Neuronal stem cell (in vitro differentiated cells): ENCODE data around the gene RAMP2.
"Not testable (repeated sequence)": the region's sequence is repeated elsewhere in the genome, so short reads cannot be mapped to it uniquely, and the experiment has no call there.

Source experiments
- DNase-seq: peaks from one replicate; pipeline ENCODE4 v3.0.0-alpha.2; 2013; ENCODE audit warnings: low spot score
- H2AFZ ChIP-seq: one replicate; pipeline ENCODE4 v1.6.1; 2013; ENCODE audit warnings: mild to moderate bottlenecking, low read length, inconsistent platforms
- H2AK5ac ChIP-seq: 2 replicates; pipeline ENCODE4 v1.6.1; 2013; ENCODE audit warnings: low read depth, mild to moderate bottlenecking, inconsistent platforms, low read length, moderate library complexity, mixed read lengths
- H2BK120ac ChIP-seq: 2 replicates; pipeline ENCODE4 v1.6.1; 2013; ENCODE audit warnings: low read depth, mild to moderate bottlenecking, inconsistent platforms, low read length, moderate library complexity, mixed read lengths
- H2BK12ac ChIP-seq: one replicate; pipeline ENCODE4 v1.6.1; 2013; ENCODE audit warnings: low read length, inconsistent platforms
- H2BK15ac ChIP-seq: 2 replicates; pipeline ENCODE4 v1.6.1; 2013; ENCODE audit warnings: mild to moderate bottlenecking, low read length, inconsistent platforms, mixed read lengths
- H2BK5ac ChIP-seq: one replicate; pipeline ENCODE4 v1.6.1; 2013; ENCODE audit warnings: inconsistent platforms, mild to moderate bottlenecking, low read length, moderate library complexity
- H3K14ac ChIP-seq: one replicate; pipeline ENCODE4 v1.6.1; 2013; ENCODE audit warnings: low read length, inconsistent platforms
- H3K18ac ChIP-seq: 2 replicates; pipeline ENCODE4 v1.6.1; 2013; ENCODE audit warnings: low read length, inconsistent platforms
- H3K23ac ChIP-seq: 2 replicates; pipeline ENCODE4 v1.6.1; 2013; ENCODE audit warnings: low read depth, mild to moderate bottlenecking, mixed read lengths, low read length, inconsistent platforms; ENCODE audit not compliant: poor library complexity
- H3K27ac ChIP-seq: replicated peaks from 3 replicates; pipeline ENCODE4 v1.5.1; 2013; ENCODE audit warnings: low read length, inconsistent platforms
- H3K27me3 ChIP-seq, 3 experiments: 2 replicates each; pipeline ENCODE4 v1.6.1; 2013; ENCODE audit warnings: low read length in 3 of 3, mild to moderate bottlenecking in 2 of 3, inconsistent platforms in 1 of 3, low read depth in 1 of 3, mixed read lengths in 1 of 3, moderate library complexity in 1 of 3; ENCODE audit not compliant: control insufficient read depth in 3 of 3, insufficient read depth in 3 of 3
- H3K36me3 ChIP-seq, 2 donors: replicated peaks in 1 of 2; 2 replicates each; pipeline ENCODE4 v1.6.1; 2013; ENCODE audit warnings: low read length in 2 of 2; ENCODE audit not compliant: control insufficient read depth in 2 of 2, insufficient read depth in 2 of 2
- H3K4ac ChIP-seq: 2 replicates; pipeline ENCODE4 v1.6.1; 2013; ENCODE audit warnings: inconsistent platforms, mild to moderate bottlenecking, low read length, moderate library complexity
- H3K4me1 ChIP-seq, 2 donors: 1 replicate in 1 of 2; 2 replicates in 1 of 2; pipeline ENCODE4 v1.6.1; 2013; ENCODE audit warnings: low read length in 2 of 2, low read depth in 1 of 2; ENCODE audit not compliant: control insufficient read depth in 2 of 2, insufficient read depth in 1 of 2
- H3K4me2 ChIP-seq: one replicate; pipeline ENCODE4 v1.6.1; 2013; ENCODE audit warnings: mild to moderate bottlenecking, low read length, inconsistent platforms; ENCODE audit not compliant: insufficient read depth, poor library complexity, severe bottlenecking
- H3K4me3 ChIP-seq, 2 donors: 2 replicates each; pipeline ENCODE4 v1.5.1; 2013; ENCODE audit warnings: low read length in 2 of 2, mild to moderate bottlenecking in 2 of 2, inconsistent platforms in 1 of 2, moderate library complexity in 1 of 2
- H3K79me1 ChIP-seq: one replicate; pipeline ENCODE4 v1.6.1; 2013; ENCODE audit warnings: low read depth, mild to moderate bottlenecking, inconsistent platforms, low read length, moderate library complexity
- H3K9ac ChIP-seq: one replicate; pipeline ENCODE4 v1.6.1; 2013; ENCODE audit warnings: mild to moderate bottlenecking, low read depth, low read length, inconsistent platforms; ENCODE audit not compliant: poor library complexity
- H3K9me3 ChIP-seq, 2 donors: replicated peaks in 1 of 2; 2 replicates each; pipeline versions ENCODE3 to v1.6.1; 2013; ENCODE audit warnings: low read length in 2 of 2, mild to moderate bottlenecking in 2 of 2, inconsistent platforms in 1 of 2, low read depth in 1 of 2, mixed read lengths in 1 of 2, moderate library complexity in 1 of 2; ENCODE audit not compliant: control insufficient read depth in 2 of 2, insufficient read depth in 1 of 2
- H4K8ac ChIP-seq: one replicate; pipeline ENCODE4 v1.6.1; 2013; ENCODE audit warnings: low read depth, mild to moderate bottlenecking, inconsistent platforms, low read length, moderate library complexity
- H4K91ac ChIP-seq: one replicate; pipeline ENCODE4 v1.6.1; 2013; ENCODE audit warnings: low read length, low read depth, mild to moderate bottlenecking, inconsistent platforms; ENCODE audit not compliant: poor library complexity
- WGBS, 2 donors: extraction: QIAGEN DNeasy Blood & Tissue Kit; methylation state at CpG; one replicate each; pipeline ENCODE4 v1.1.7; 2013; ENCODE audit warnings: missing lambda C conversion rate in 2 of 2, mixed read lengths in 1 of 2; ENCODE audit not compliant: insufficient read length in 2 of 2, insufficient replicate concordance in 1 of 2; ENCODE audit errors: extremely low coverage in 2 of 2; 5-methylcytosine and 5-hydroxymethylcytosine counted together

Gene RAMP2

DNA sequence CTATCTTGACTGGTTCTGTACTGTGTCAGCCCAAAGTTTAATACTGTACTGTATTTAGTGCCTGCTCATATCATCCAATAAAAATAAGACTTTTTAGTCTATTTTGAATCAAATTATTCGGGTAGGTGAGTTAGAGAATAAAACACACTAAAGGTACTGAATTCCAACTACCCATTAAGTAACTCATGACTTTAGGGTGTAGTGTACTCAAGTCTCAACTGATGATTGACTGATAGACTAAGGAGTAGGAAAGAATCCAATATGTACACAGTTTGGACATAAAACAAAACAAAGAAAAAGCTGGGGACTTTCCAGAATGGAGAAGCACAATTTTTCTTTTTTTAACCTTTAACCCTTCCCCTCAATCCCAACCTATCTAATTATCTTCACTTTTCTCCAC lies 20.3 kb upstream of the RAMP2 start:
- Histone ChIP-seq H2AK5ac (no peak overlapping the region), H3K27me3 (peaks cover 0 to under 1% (median 0%) of the 10 kb centered on the region in 3 experiments), H3K4me1 (peaks cover 0 to 3% of the 10 kb centered on the region in 2 donors), H3K36me3 (no peaks in the 10 kb centered on the region), H3K4me2 (no peak overlapping the region), H2BK12ac (no peak overlapping the region), H4K91ac (no peak overlapping the region), H4K8ac (no peak overlapping the region), H2BK120ac (no peak overlapping the region), H3K18ac (no peak overlapping the region), H2BK15ac (no peak overlapping the region), H3K27ac (no peak overlapping the region), H3K79me1 (peaks cover 2% of the 10 kb centered on the region), H3K9ac (no peak overlapping the region), H3K4ac (no peak overlapping the region), H3K23ac (no peak overlapping the region), H2AFZ (no peak overlapping the region), H3K9me3 (peaks cover 2 to 3% of the 10 kb centered on the region in 2 donors), H2BK5ac (no peak overlapping the region), H3K4me3 (no peak overlapping the region), H3K14ac (no peak overlapping the region)
- no CpG with 5 or more reads among the region's 1 CpG for WGBS, 2 donors
- no peak for DNase-seq

DNA sequence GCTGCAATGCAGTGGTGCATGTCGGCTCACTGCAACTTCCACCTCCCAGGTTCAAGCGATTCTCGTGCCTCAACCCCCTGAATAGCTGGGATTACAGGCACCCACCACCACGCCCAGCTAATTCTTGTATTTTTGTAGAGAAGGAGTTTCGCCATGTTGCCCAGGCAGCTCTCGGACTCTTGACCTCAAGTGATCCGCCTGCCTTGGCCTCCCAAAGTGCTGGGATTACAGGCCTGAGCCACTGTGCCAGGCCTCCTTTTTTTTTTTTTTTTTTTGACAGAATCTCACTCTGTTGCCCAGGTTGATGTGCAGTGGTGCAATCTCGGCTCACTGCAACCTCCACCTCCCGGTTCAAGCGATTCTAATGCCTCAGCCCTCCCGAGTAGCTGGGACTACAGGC lies 18.1 kb upstream of the RAMP2 start:
- not testable (repeated sequence) for H3K27me3 ChIP-seq, H3K9ac ChIP-seq, H3K36me3 ChIP-seq, DNase-seq, H3K18ac ChIP-seq, H3K14ac ChIP-seq, H4K8ac ChIP-seq, H3K79me1 ChIP-seq, H3K4ac ChIP-seq, H4K91ac ChIP-seq, H3K27ac ChIP-seq, H2AFZ ChIP-seq, H3K4me1 ChIP-seq, H2AK5ac ChIP-seq, H2BK120ac ChIP-seq, H3K4me2 ChIP-seq, H2BK5ac ChIP-seq, H2BK12ac ChIP-seq, H3K23ac ChIP-seq, H3K9me3 ChIP-seq, H2BK15ac ChIP-seq, H3K4me3 ChIP-seq
- WGBS, 2 donors: no CpG with 5 or more reads among the region's 11 CpGs

DNA sequence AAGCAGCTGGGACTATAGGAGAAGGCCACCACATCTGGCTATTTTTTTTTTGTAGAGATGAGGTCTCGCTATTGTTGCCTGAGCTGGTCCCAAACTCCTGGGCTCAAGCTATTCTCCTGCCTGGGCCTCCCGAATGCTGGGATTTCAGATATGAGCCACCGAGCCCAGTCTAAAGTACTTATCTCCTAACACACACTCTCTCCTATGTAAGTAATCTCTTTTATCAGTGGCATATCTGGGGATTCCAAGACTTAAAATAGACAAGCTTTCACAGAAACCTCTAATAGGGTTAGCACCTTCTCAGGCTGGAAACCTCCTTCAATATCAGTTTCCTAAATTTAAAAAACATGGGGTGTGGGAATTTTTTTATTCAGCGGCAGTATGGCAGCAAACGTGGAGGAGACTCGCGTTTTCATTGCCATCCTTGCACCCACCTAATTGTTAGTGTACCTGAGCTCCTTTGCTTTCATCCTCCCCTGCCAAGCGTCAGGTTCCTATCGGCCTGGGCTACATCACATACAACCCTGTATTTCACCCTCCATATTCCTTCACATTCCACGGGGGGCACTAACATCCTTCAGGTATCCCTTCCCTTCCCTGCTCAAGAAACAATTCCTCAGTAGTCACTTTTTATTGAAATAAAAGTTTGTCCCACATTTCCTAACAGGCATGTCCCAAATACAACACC lies 17.3 kb upstream of the RAMP2 start:
- H3K18ac ChIP-seq: no peak overlapping the region
- H3K36me3 ChIP-seq: no peaks in the 10 kb centered on the region
- H2BK15ac ChIP-seq: no peak overlapping the region
- H3K27ac ChIP-seq: peak overlapping the region; percentile 89
- peak overlapping the region; percentile 55 for H2BK5ac ChIP-seq
- H3K4me3 ChIP-seq: peak overlapping the region; percentile 72 to 89
- peaks cover 0 to 3% (median 0%) of the 10 kb centered on the region in 3 experiments for H3K27me3 ChIP-seq
- WGBS, 2 donors: no CpG with 5 or more reads among the region's 10 CpGs
- H3K79me1 ChIP-seq: peaks cover 2% of the 10 kb centered on the region
- H2AK5ac ChIP-seq: no peak overlapping the region
- no peak overlapping the region for H3K23ac ChIP-seq
- H3K14ac ChIP-seq: no peak overlapping the region
- H2AFZ ChIP-seq: peak overlapping the region; percentile 94
- no peak overlapping the region for H4K91ac ChIP-seq
- H2BK120ac ChIP-seq: no peak overlapping the region
- peaks cover 2 to 3% of the 10 kb centered on the region in 2 donors for H3K9me3 ChIP-seq
- peak overlapping the region; percentile 38 for H3K4me2 ChIP-seq
- H4K8ac ChIP-seq: no peak overlapping the region
- H2BK12ac ChIP-seq: no peak overlapping the region
- H3K9ac ChIP-seq: peak overlapping the region; percentile 46
- no peak for DNase-seq
- H3K4ac ChIP-seq: no peak overlapping the region
- peaks cover 2 to 3% of the 10 kb centered on the region in 2 donors for H3K4me1 ChIP-seq

DNA sequence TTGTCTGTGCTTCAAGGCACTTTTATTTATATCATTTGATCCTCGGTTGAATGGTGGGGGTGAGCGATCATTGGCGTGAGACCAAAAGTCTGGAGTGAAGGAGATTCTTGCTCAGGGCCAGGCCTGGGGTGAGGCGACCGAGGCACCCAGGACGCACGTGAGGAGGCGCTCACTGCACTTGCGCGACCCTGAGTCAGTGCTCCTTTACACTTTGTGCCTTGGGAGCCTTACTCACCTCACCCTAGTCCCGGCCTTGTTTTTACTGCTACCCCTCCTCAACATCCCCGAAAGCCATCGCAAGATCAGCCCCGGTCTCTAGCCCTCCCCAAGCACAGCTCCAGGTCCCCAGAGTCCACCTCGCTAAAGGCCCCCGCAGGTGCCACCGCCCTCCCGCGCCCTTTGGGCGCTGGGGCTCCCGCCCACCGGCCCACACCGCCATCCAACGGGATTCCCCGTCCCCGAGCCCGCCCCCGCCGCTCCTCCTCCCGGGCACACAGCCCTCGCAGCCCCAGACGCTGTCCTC lies 16.7 kb upstream of the RAMP2 start:
- peak overlapping the region; percentile 94 for H2AFZ ChIP-seq
- peak overlapping the region; percentile 89 for H3K27ac ChIP-seq
- H2BK12ac ChIP-seq: no peak overlapping the region
- no peak overlapping the region for H2BK120ac ChIP-seq
- peaks cover 0 to 3% (median 0%) of the 10 kb centered on the region in 3 experiments for H3K27me3 ChIP-seq
- peaks cover 3 to 4% of the 10 kb centered on the region in 2 donors for H3K4me1 ChIP-seq
- H4K8ac ChIP-seq: no peak overlapping the region
- no peak overlapping the region for H3K14ac ChIP-seq
- H3K79me1 ChIP-seq: peaks cover 2% of the 10 kb centered on the region
- H3K9ac ChIP-seq: peak overlapping the region; percentile 94
- H3K23ac ChIP-seq: peak overlapping the region; percentile 83
- no peak overlapping the region for H3K4ac ChIP-seq
- H2BK5ac ChIP-seq: peak overlapping the region; percentile 55
- no CpG with 5 or more reads among the region's 32 CpGs for WGBS, 2 donors
- H3K36me3 ChIP-seq: no peaks in the 10 kb centered on the region
- no peak overlapping the region for H2AK5ac ChIP-seq
- H3K4me3 ChIP-seq: peak overlapping the region; percentile 72 to 89
- H4K91ac ChIP-seq: no peak overlapping the region
- peak overlapping the region; percentile 95 for H3K18ac ChIP-seq
- no peak for DNase-seq
- no peak overlapping the region for H2BK15ac ChIP-seq
- peak overlapping the region; percentile 55 for H3K4me2 ChIP-seq
- H3K9me3 ChIP-seq: peaks cover 2 to 3% of the 10 kb centered on the region in 2 donors
